ENCODE measurements around the gene VPS8.

VPS8 gene

DNA sequence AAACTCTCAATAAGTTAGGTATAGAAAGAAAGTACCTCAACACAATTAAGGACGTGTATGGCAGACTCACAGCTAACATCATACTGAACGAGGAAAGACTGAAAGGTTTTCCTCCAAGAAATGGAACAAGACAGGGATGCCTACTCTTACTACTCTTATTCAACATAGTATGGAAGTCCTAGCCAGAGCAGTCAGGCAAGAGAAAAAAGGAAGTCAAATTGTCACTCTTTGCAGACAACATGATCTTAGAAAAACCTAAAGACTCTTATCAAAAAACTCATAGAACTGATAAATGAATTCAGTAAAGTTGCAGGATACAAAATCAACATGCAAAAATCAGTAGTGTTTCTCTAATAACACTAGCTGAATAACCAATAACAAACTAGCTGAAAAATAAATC is 244.9 kb downstream of the VPS8 start:
- DNase-seq (ENCODE audit: low read depth in 2 of 2): no peak

DNA sequence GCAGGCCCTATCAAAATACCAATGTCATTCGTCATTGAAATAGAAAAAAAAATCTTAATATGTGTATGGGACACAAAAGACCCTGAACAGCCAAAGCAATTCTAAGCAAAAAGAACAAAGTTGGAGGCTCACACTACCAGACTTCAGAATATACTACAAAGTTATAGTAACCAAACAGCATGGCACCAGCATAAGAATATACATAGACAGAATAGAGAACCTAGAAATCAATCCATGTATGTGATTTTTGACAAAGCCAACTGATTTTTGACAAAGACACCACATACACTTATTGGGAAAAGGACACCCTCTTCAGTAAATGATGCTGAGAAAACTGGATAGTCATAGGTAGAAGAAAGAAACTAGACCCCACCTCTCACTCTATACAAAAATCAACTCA is 245.9 kb downstream of the VPS8 start:
- DNase-seq (ENCODE audit: low read depth in 2 of 2): no peak

DNA sequence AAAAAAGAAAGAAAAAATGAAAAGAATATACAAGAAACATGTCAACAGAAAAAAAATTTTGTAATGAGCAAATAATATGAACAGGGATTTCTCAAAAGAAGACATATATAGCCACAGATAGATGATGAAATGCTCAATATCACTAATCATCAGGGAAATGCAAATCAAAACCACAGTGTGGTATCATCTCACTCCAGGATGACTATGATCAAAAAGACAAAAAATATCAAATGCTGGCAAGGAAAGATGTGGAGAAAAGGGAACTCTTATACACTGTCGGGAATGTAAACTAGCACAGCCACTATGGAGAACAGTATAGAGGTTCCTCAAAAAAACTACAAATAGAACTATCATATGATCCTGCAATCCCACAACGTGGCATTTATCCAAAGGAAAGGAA is 246.8 kb downstream of the VPS8 start:
- no peak for DNase-seq (ENCODE audit: low read depth in 2 of 2)

DNA sequence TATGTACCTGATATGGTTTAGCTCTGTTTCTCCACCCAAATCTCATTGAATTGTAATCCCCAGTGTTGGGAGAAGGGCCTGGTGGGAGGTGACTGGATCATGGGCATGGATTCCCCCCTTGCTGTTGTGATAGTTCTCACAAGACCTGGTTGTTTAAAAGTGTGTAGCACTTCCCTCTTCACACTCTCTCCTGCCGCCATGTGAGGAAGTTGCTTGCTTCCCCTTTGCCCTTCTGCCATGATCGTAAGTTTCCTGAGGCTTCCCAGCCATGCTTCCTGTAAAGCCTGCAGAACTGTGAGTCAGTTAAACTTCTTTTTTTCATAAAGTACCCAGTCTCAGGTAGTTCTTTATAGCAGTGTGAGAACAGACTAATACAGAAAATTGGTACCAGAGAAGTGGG is 247.8 kb downstream of the VPS8 start:
- no peak for DNase-seq (ENCODE audit: low read depth in 2 of 2)

DNA sequence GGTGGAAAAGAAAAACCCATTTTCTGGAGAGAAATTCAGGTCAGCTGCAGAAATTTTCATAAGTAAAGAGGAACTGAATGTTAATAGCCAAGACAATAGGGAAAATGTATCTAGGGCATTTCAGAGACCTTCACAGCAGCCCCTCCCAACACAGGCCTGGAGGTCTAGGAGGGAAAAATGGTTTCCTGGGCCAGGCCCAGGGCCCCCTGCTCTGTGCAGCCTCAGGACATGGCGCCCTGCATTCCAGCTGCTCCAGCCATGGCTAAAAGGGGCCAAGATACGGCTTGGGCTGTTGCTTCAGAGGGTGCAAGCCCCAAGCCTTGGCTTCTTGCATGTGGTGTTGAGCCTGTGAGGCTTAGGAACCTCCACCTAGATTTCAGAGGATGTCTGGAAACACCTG is 248.7 kb downstream of the VPS8 start:
- no peak for DNase-seq (ENCODE audit: low read depth in 2 of 2)

DNA sequence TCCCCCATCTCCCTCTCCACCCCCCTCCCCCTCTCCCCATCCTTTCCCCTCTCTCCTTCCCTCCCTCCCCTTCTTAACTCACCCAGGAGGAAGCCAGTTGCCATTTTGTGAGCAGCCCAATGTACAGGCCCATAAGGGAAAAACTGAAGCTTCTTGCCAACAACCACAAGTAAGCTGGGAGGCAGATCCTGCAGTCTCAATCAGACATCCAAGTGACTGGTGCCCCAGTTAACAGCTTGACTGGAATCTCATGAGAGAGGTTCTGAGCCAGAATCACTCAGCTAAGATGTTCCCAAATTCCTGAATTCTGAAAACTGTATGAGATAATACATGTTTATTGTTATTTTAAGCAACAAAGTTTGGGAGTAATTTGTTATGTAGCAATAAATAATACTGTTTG is 250.2 kb downstream of the VPS8 start:
- no peak for DNase-seq (ENCODE audit: low read depth in 2 of 2)

DNA sequence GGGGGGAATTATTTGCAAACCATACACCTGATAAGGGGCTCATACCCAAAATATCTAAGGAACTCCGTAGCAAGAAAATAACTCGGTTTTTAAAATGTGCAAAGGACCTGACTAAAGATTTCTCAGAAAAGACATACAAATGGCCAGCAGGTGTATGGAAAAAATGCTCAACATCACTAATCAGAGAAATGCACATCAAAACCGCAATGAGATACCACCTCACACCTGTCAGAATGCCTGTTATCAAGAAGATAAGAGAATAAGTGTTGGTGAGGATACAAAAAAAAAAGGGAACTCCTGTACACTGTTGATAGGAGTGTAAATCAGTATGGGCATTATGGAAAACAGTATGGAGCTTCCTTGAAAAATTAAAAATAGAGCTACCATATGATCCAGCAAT is 251.5 kb downstream of the VPS8 start:
- no peak for DNase-seq (ENCODE audit: low read depth in 2 of 2)

DNA sequence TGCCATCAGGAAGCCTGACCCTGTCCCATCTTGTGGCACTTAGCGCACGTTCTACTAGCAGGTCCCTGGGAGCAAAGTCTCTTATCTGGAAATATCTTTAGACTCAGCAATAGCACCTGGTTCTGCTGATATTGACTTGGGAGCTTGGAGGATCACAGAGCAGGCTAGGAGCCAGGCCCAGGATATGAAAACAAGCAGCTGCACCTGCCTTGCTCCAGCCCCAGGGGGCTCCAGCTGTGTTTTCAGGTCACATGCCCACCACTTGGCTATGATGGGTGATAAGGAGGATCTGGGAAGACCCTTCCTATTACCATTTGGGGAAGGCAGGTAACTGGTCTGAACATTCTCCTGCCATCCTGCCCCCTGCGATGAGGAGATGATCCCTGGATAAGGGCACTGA is 253.1 kb downstream of the VPS8 start:
- no peak for DNase-seq (ENCODE audit: low read depth in 2 of 2)

DNA sequence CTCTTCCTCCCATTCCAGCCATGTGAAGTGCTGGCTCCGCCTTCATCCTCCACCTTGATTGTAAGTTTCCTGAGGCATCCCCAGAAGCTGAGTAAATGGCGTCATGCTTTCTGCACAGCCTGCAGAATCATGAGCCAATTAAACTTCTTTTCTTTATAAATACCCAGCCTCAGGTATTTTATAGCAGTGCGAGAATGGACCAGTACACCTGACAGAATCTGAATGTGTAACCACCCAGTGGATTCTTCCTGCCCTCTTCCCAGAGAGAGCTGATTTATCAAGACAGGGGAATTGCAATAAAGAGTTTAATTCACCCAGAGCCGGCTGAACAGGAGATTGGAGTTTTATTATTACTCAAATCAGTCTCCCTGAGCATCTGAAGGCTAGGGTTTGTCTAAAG is 254.3 kb downstream of the VPS8 start:
- DNase-seq (ENCODE audit: low read depth in 2 of 2): no peak

DNA sequence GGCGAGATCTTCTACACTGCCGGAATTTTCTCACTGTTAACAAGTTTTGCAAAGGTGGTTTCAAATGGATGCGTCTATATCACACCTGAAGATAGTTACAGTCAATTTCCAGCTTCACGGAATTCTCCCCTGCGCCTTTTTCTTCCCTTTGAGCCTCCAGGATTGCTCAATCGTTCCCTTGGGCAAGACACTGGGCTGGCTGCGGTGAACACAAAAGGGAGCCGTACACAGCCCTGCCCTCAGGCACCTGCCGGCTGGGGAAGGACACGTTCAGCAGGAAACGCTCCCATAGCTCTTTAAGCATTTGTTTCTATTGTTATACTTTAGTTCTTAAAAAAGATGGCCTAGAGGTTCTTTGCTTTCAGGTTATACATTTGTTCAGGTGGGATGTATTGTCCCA is 255.2 kb downstream of the VPS8 start:
- DNase-seq (ENCODE audit: low read depth in 2 of 2): no peak

DNA sequence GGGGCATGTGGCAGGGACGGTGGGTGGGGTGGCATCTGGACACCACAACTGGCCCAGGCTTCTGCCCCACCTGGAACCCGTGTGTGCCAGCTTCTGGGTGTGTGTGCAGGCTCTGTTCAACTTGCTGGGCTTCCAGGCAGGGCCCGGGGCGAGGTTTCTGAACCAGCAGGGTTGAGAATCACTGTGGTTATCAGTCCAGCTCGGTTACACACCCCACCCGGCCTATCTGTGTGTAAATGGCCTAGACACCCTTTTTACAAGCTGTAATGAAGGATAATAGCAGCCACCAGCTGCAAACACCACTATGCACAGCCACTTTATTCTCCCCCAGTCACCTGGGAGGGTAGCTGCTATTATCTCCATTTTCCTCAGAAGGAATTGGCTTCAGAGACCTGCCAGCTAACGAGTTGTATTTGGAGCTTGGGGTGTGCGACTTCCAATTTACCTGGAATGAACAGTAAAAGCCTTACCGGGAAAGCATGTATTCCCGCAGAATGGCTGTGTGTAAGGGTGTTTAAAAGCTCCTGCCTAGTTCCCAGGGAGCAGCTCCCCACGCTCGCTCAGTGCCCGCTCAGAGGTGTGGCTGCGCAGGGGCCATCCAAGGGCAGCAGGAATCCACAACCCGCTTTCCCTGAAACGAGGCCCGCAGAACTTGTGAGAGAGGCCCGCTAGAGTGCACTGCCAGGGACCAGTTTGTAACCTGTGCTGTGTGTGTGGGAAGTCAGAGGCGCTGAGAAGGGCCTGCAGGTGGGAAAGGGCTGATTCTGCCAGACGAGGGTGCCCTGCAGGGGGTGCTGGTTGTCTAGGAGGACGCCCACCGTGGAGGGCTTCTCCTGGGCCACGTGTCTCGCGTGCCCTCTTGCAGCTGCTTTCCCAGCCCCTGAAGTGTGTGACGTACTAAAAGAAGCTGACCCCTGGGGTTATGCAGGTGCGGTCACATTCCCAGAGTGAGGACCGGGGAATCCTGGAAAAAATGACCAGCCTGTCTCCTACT is 257.4 kb downstream of the VPS8 start:
- no peak for DNase-seq (ENCODE audit: low read depth in 2 of 2)

DNA sequence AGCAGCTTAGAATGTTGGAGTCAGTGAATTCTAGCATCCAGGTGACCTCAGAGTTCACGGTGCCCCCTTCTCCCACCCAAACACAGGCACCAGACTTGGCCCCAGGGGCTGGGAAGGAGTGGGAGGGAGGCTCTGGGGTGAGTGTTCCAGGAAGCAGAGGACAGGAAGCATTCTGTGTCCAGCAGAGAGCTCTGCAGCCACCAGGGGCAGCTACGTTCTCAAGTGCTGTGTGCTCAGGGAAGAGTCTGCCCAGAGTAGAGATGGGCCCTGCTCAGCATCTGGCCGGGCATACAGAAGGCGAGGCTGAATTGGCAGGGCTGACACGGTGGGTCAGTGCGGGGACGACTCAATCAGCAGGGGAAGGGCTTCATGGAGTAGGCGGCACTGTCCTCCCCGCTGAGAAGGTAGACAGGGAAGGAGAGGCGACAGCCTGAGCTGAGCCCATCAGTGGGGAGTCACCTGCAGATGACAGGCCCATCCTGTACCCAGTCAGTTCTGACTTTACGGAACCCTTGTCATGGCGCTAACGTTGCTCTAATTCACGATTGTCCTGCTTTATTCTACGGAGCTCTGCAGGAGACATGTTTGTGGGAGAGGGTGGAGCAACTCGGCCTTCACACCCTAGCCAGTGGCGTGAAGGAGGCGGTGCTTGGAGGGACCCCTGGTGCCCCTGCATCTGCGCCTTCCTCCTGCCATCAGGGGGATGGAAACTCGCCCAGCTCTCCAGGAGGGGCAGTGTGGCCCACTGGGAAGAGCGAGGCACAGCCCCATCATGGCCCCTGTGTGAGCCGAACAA is 258.7 kb downstream of the VPS8 start:
- DNase-seq (ENCODE audit: low read depth in 2 of 2): no peak

DNA sequence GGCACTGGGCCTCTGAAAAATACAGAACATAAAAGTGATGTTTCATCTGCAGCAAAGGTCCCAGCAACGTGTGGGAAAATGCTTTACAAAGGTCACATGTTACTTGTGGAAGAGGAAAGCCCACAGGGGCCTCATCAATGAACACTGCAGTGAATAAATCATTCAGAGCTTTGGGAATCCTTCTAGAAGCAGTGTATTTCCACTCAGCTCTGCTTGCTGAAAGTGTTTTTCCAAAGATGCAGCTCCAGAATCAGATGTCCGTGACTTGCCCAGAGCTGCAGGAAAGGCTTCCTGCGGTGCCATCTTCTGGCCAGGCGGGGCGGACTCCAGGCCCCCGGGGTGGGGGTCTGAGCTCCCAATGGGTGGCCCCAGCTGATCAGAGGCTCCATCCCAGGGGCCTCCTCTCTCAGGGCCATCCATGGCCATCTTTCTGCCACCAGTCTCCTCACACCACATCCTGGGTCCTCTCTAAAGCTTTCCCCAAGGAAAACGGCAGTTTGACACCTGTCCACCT is 259.4 kb downstream of the VPS8 start:
- no peak for DNase-seq (ENCODE audit: low read depth in 2 of 2)

DNA sequence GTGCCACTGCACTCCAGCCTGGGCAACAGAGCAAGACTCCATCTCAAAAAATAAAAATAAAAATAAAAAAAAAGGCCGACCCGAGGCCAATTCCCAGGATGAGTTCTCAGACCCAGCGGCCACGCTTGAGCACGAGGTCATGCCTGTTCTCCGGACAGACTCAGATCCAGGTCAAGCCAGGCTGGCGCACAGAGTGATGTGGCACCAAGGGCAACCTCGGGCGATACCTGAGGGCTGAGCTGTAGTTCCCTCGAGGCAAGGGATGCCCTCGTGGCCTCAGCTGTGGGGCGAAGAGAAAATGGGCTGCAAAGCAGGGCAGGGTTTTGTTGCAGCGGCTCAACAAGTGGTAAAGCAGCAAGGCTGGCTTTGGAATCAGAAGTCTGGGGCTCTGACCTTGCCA is 263.6 kb downstream of the VPS8 start:
- no peak for DNase-seq (ENCODE audit: low read depth in 2 of 2)

DNA sequence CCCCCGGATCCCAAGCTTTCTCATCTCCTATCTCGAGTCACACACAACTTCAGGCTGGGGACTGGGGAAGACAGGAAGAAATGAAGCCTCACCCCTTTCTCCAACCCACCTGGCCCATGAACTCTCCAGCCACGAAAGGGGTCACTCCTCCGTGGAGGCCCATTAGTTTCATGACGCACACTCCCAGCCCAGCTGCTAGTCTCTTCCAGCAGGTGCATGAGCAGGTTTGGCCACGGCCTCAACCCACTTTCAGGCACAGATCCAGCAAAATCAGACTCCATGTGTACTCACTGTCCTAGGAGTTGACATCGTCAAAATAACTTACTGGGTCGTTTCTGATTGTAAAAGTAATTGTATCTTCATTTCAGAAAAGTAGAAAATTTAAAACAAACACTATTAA is 264.3 kb downstream of the VPS8 start:
- no peak for DNase-seq (ENCODE audit: low read depth in 2 of 2)

DNA sequence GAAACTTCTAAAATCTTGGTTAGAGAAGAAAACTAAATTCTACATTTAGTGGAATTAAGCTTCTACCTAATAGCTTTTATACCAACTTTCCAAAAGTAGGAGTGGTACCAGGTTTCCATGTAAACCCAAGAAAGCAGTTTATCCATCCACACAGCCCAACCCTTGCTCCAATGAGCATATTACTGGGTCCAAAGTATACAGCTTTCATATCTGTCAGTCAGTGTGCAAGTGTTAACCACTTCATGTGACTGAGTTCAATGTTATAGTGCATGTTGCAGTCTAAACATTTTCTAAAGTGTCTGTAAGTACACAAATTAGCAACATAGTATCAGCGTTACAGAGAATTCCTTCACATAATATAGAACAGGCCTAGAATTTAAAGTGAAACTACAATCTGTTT is 267.7 kb downstream of the VPS8 start:
- DNase-seq (ENCODE audit: low read depth in 2 of 2): no peak

DNA sequence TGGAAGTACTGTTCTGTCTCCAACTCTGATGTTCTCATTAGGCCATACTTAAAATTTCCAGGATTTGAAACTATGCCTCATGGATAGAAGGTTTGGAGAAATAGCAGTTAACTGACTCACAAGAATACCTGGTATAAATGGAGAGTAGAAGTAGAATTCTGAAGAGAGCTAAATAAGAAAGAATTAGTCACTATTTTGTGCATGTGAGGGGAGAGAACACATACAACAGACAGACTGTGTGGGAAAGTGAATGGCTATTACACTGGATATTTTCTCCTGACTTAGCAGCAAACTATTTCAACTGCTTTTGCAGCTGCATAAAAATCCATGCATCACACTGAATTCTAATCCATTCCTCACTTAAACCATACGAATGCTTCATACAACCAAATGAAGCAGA is 269.6 kb downstream of the VPS8 start:
- DNase-seq (ENCODE audit: low read depth in 2 of 2): no peak

DNA sequence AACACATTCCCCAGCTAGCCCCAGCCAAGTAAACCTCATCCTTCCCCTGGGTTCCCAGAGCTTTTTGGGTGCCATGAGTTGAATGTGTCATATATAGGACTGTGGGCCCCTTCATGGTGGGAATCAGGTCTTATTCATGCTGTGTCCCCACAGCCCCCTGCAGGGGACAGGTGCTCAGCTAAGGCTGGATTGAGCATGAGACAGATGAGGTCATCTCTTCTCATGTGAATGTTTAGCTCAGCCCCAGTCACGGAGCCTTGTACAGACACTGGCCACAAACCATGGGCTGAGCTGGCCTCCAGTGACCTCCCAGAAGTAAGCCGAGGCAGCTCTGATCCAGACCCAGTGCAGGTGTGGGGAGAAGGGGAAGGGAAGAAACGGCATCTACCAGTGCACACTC is 270.2 kb downstream of the VPS8 start:
- no peak for DNase-seq (ENCODE audit: low read depth in 2 of 2)

DNA sequence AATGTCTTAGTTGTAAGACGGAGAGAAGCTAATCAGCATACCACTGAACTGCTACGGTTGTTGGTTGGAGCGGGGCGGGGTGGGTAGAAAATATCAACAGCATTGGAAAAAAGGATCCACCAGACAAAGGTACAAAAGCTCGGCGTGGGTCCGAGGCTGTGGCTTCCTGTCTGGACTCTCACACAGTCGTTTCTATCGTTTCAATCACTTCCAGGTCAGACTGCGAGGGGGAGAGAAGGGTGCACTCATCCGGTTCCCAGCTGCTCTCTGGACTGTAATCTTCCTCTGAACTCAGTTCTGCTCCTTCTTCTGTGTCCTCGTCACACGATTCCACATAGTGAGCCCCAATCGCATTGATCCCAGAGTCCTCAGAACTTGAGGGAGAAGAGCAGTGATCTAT is 270.9 kb downstream of the VPS8 start:
- no peak for DNase-seq (ENCODE audit: low read depth in 2 of 2)

DNA sequence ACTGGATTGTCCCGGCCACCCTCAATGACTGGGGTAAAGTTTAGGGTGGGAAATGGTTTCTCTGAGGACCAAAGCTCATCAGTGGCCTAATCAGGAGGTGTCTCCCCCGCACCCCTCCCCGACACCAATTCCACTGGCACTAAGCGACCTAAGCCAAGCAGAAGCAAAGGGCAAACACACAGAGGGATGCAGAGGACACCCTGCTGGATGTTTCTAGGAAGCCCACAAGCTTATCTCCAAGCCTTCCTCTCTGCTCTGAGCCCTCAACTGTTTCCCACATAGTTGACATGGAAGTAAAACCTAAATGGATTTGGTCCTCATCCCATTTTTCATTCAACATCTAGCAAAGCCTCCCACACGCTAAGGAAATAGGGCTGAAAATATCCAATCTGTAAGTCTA is 272.4 kb downstream of the VPS8 start:
- DNase-seq (ENCODE audit: low read depth in 2 of 2): no peak

DNA sequence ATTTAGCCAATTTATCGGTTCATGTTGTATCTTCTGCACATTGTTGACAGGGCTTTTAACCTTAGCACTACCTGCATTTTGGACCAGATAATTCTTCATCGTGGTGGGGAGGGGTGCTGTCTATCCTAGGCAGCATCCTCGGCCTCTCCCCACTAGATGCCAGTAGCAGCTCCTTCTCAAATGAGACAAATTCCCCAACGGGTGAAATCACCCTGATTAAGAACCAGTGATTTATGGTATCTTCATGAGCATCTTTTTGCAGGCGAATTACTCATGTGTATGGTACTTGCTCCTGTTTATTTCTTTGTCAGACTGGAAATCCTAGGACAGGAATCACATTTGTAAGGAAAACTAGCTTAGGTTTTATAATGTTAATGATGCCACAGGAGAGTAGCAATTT is 272.9 kb downstream of the VPS8 start:
- peak; percentile 68 to 69 for DNase-seq (ENCODE audit: low read depth in 2 of 2)

DNA sequence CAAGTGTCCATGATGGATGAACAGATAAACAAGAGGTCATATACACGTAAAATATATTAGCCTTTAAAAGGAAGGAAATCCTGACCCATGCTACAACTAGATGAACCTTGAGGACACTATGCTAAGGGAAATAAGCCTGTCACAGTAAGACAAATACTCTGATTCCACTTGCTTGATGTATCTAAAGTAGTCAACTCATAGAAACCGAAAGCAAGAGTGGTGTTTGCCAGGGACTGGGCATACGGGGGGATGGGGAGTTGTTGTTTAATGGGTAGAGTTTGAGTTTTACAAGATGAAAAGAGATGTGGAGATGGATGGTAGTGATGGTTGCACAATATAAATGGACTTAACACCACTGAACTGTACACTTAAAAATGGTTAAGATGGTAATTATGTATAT is 275.5 kb downstream of the VPS8 start:
- no peak for DNase-seq (ENCODE audit: low read depth in 2 of 2)

DNA sequence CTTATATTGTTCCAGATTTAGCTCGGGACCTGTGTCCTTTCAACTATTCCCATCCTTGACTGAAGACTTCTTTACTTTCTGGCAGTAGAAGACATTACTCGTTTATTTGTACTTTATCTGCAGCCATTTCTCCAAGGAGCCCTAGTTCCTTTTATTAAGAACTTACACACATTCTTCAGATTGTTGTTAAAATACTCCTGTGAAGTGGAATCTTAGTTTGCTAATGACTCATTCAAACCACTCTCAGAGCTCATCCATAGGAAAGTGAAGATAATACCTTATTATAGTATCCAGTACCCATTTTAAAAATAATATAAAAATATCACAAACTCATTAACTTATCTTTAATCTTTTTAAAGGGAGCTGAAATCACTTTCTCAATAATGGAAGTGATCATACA is 277.4 kb downstream of the VPS8 start:
- peak; percentile 34 to 41 for DNase-seq (ENCODE audit: low read depth in 2 of 2)

Measured in fibroblast of skin of left quadriceps (primary cell).